ENCODE results near the gene CLDN6.
A peak's percentile ranks its signal among the peaks of the same experiment; 100 is the strongest.

CLDN6 gene

GRCh38 chr16:2992383-2993081 lies 25.5 kb downstream of the CLDN6 start:
- DNase-seq (ENCODE audit: insufficient read length, low spot score), result no peak
- FAIRE-seq, result no peak

DNA sequence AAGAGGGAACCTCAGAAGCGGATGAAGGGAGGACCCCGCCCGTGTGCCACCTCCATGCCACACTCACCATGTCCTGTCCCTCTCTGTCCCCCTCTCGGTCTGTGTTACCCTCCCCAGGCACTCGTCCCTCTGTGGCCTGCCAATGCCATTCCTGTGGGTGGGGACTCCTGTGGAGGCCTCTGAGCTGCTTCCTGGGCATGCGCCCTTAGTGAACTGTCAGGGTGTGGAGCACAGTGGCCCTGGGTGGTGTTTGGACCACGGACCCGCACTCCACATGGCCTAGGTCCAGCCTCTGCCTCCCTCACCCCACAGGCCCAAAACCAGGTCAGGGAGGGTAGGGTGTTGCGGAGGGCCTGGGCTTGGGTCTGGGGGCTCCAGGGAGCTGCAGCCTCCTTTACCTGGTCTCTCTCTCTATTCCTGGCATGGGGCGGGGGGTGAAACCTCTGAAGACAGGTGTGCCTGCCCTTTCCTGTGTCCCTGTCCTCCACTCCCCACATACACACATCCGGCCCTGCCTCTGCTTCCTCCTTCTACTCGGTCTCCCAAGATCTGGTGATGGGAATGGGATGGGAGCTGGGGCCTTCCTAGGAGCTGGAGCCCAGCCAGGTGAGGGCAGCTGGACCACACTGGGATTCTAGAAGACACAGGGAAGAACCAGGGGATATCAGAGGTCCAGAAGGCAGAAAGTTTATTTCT lies 26.3 kb downstream of the CLDN6 start:
- FAIRE-seq (no peak), DNase-seq (ENCODE audit: insufficient read length, low spot score) (no peak)

- no peak for DNase-seq (ENCODE audit: insufficient read length, low spot score)
- no peak for FAIRE-seq
Measured at GRCh38 chr16:2990891-2991290, 27.1 kb downstream of the CLDN6 start.

DNA sequence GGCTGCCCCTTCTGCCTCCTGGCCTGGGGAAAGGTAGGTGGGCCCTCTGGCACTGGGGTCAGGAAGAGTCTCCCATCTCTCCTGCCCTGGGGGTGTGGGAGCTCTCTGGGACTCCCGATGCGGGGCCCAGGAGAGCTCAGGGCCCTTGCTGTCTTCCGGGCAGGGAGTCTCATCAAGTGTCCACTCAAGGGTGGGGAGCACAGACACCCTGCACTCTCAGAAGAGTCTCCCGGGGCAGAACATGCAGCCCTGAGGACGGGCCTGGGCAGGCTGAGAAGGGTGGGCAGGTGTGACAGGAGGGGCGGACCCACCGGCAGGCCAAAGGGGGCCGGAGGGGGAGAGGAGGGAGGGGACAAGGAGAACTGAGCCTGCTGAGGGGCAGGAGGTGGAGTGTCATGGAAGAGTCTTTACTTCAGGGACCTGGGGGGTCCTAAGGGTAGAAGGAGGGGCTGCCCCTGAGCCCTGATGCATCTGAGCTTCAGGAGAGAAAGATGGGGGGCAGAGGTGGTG lies 29.3 kb downstream of the CLDN6 start:
- DNase-seq (ENCODE audit: insufficient read length, low spot score) (no peak), FAIRE-seq (no peak)

DNA sequence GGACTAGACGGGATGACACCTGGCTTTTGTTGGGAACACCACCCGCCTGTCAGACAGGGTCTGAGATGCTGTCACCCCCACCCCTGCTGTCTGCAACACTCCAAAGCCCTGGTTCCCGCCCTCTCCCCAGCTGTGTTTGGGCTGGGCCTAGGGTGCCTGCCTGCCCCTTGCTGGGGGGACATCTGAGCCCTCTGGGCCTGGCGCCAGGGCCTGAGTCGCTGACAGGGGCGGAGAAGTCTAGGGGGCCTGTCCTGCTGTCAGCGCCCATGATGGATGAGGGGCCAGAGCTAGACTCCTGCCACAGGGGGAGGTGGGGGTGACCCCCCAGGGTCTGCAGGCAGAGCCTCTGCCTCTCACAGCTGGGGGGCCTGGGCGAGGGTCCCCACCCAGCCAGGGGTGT lies 30.1 kb downstream of the CLDN6 start:
- FAIRE-seq (no peak), DNase-seq (ENCODE audit: insufficient read length, low spot score) (no peak)

GRCh38 chr16:2987286-2987685 lies 30.7 kb downstream of the CLDN6 start:
- FAIRE-seq (no peak), DNase-seq (ENCODE audit: insufficient read length, low spot score) (no peak)

DNA sequence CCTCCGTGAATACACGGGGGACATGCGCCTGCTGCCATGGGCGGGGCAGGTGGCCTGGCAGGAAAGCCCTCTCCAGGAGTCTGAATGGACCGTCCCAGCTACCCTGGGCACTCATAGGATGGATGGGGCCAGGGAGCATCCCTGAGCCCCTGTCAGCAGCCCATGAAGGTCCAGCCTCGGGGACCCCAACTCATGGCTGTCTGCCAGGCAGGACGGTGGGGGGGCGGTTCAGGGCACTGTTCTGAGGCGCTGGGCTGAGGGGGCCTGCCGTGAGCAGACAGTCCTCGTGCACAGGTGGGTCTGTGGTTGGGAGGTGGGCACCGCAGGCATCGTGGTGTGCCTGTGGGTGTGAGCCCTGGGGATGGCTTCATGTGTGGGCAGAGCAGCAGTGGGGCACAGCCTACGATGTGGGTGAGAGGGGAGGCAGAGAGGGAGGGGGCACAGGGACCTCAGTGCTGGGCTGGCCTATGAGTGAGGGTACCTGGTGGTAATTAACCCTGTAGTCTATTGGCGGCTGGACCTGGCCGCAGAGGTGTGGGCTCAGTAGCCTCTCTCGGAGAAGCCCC lies 31.3 kb downstream of the CLDN6 start:
- DNase-seq (ENCODE audit: insufficient read length, low spot score), result no peak
- FAIRE-seq, result no peak

GRCh38 chr16:2985893-2986355 lies 32.1 kb downstream of the CLDN6 start:
- FAIRE-seq, result no peak
- no peak for DNase-seq (ENCODE audit: insufficient read length, low spot score)

- DNase-seq (ENCODE audit: insufficient read length, low spot score) (no peak), FAIRE-seq (no peak)
Measured at GRCh38 chr16:2985462-2985861, 32.5 kb downstream of the CLDN6 start.

GRCh38 chr16:2983706-2984136 lies 34.3 kb downstream of the CLDN6 start:
- FAIRE-seq (peak; percentile 44), DNase-seq (ENCODE audit: insufficient read length, low spot score) (peak; percentile 90)

- DNase-seq (ENCODE audit: insufficient read length, low spot score) (no peak), FAIRE-seq (no peak)
Measured at GRCh38 chr16:2982402-2982801, 35.6 kb downstream of the CLDN6 start.

DNA sequence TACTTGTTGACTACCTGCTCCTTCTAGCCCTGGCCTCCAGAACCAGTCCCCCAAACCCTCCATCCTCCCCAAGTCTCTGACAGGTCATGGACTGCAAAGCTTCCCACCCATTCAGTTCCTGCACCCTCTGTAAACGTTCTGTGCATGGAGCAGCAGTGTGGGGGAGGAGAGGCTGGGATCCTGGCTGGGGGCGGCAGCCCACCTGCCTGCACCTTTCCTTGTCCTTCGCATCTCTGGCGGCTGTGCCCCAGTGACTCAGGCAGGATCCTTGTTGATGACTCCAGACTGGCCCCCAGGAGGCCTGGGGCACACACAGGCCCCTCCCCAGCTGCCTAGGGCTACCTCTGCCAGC lies 36.1 kb downstream of the CLDN6 start:
- DNase-seq (ENCODE audit: insufficient read length, low spot score) (no peak), FAIRE-seq (no peak)

- no peak for DNase-seq (ENCODE audit: insufficient read length, low spot score)
- no peak for FAIRE-seq
Measured at GRCh38 chr16:2981177-2981898, 36.6 kb downstream of the CLDN6 start.

- DNase-seq (ENCODE audit: insufficient read length, low spot score) (peak; percentile 99), FAIRE-seq (peak; percentile 82)
Measured at GRCh38 chr16:2980227-2981176, 37.5 kb downstream of the CLDN6 start, which contains the start of gene PKMYT1. Gene PKMYT1 (minus strand): TSS chr16:2980446. CDS start chr16:2979657, 789 bp downstream.

GRCh38 chr16:2979669-2980226 lies 38.2 kb downstream of the CLDN6 start:
- DNase-seq (ENCODE audit: insufficient read length, low spot score) (no peak), FAIRE-seq (peak; percentile 26)

GRCh38 chr16:2977440-2977839 lies 40.5 kb downstream of the CLDN6 start:
- no peak for FAIRE-seq
- no peak for DNase-seq (ENCODE audit: insufficient read length, low spot score)

- FAIRE-seq, result no peak
- DNase-seq (ENCODE audit: insufficient read length, low spot score), result no peak
Measured at GRCh38 chr16:2976673-2977072, 41.3 kb downstream of the CLDN6 start.

DNA sequence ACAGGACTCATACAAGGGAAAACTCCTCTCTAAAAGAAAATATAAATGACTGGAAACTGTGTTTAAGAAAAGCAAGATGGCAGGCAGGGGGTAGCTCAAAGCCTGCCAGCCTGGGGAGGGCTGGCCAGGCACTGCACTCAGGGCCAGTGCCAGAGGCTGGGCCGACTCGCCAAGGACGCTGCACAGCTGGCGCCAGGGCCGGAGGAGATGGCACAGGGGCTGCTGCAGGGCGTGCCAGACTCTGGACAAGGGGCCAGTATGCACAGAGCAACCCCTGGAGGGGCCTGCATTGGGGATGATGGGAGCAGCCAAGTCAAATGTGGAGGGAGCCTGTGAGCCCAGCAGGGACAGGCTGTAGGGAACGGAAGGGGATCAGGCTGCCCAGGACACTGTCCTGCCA lies 41.8 kb downstream of the CLDN6 start:
- DNase-seq (ENCODE audit: insufficient read length, low spot score) (no peak), FAIRE-seq (no peak)

DNA sequence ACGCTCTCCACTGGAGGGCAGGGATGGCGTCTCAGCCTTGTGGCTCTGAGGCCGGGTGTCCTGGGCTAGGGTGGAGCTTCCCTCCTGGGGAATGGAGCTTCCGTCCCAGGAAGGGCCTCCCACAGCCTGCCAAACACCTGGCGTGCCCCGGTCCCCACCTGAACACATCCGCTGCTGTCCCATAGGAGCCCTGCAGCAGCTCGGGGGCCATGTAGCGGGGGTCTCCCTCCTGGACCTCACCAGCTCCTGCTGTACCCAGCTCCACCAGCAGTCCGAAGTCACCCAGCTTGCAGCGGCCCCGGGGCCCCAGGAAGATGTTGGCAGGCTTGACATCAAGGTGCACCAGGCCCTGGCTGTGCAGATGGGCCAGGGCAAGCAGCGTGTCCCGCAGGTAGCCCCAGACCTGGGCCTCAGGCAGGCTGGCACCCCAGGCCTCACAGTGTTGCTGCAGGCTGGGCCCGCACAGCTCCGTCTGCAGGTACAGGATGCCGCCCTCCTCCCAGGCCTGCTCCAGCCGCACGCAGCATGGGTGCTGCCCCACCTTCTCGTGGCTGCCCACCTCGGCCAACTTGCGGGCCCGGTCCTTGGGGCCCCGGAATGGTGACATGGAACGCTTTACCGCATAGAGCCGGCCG lies 42.7 kb downstream of the CLDN6 start:
- no peak for FAIRE-seq
- DNase-seq (ENCODE audit: insufficient read length, low spot score), result no peak

All from HTR-8/SVneo (cell line).